Spleen (tissue), 7 donors: ENCODE results near the gene NAGPA.
"Not testable (repeated sequence)": the region's sequence is repeated elsewhere in the genome, so short reads cannot be mapped to it uniquely, and the experiment has no call there.

ENCODE experiments used
- CTCF ChIP-seq, 11 experiments: fragments of 200-600 bp in 7 of 11; fragments of 450-650 bp in 4 of 11; sonication (generic) in 4 of 11; IDR thresholded peaks in 8 of 11; conservative IDR thresholded peaks in 3 of 11; 1 replicate in 7 of 11; 2 replicates in 4 of 11; pipeline versions ENCODE4 v1.4.0 to v1.8.0; 2016 to 2021; ENCODE audit warnings: antibody characterized with exemption in 11 of 11, inconsistent platforms in 4 of 11, mild to moderate bottlenecking in 1 of 11
- POLR2A ChIP-seq, 3 donors: fragments of 450-650 bp; IDR thresholded peaks; one replicate each; pipeline ENCODE4 v1.5.1; 2017; ENCODE audit warnings: antibody characterized with exemption in 3 of 3, mild to moderate bottlenecking in 1 of 3
- donor health status: DM: no; HTN: no; CAD: no; lungs with moderate emphysema.
- donor health status: DM: no; HTN: no; CAD: no.
- donor health status: DM: no; HTN: no; CAD: no.

GRCh38 chr16:5080996-5081395, 47.3 kb upstream of the NAGPA start:
- not testable (repeated sequence) for TF ChIP-seq POLR2A (IDR thresholded peaks at IDR 0.05); CTCF (IDR thresholded peaks at IDR 0.05 in 8 of 11, conservative IDR thresholded peaks at IDR 0.05 in 3 of 11)
